GM13976 (cell line): ENCODE data around the gene TBC1D16.

Experiments
- DNase-seq: peaks from one replicate; pipeline ENCODE4 v3.0.0; 2012; ENCODE audit warnings: low spot score
- in situ Hi-C: fragments of 300-500 bp; cut with MboI; formaldehyde crosslinking; loops from one replicate; pipeline ENCODE4 v1.12.0; 2022; ENCODE audit warnings: low sequenced_read_pairs, mixed read lengths, inconsistent platforms; ENCODE audit not compliant: unreplicated experiment
- TF ChIP-seq, protein P1 (sequence below): IDR thresholded peaks from 2 replicates; pipeline ENCODE4 v1.5.1; 2012; ENCODE audit warnings: borderline replicate concordance, mild to moderate bottlenecking; ENCODE audit not compliant: insufficient read depth; ENCODE audit errors: extremely low read depth, missing control alignments, control extremely low read depth

Gene TBC1D16

GRCh38 chr17:80026359-80027042 is 9.2 kb downstream of the TBC1D16 start:
- no peak for DNase-seq
- in situ Hi-C loops = no loop called here
- TF ChIP-seq, protein P1, sequence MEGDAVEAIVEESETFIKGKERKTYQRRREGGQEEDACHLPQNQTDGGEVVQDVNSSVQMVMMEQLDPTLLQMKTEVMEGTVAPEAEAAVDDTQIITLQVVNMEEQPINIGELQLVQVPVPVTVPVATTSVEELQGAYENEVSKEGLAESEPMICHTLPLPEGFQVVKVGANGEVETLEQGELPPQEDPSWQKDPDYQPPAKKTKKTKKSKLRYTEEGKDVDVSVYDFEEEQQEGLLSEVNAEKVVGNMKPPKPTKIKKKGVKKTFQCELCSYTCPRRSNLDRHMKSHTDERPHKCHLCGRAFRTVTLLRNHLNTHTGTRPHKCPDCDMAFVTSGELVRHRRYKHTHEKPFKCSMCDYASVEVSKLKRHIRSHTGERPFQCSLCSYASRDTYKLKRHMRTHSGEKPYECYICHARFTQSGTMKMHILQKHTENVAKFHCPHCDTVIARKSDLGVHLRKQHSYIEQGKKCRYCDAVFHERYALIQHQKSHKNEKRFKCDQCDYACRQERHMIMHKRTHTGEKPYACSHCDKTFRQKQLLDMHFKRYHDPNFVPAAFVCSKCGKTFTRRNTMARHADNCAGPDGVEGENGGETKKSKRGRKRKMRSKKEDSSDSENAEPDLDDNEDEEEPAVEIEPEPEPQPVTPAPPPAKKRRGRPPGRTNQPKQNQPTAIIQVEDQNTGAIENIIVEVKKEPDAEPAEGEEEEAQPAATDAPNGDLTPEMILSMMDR = no peak

GRCh38 chr17:80025796-80026195 is 9.9 kb downstream of the TBC1D16 start:
- no peak for DNase-seq
- in situ Hi-C loops = no loop called here
- TF ChIP-seq, protein P1 = no peak

- TF ChIP-seq, protein P1 = no peak
- in situ Hi-C loops = no loop called here
- no peak for DNase-seq
These were observed 10.5 kb downstream of the TBC1D16 start for GRCh38 chr17:80025140-80025539.

- in situ Hi-C loops = no loop called here
- TF ChIP-seq, protein P1 = no peak
- DNase-seq = no peak
These were observed 11.3 kb downstream of the TBC1D16 start for GRCh38 chr17:80024206-80024972.

DNA sequence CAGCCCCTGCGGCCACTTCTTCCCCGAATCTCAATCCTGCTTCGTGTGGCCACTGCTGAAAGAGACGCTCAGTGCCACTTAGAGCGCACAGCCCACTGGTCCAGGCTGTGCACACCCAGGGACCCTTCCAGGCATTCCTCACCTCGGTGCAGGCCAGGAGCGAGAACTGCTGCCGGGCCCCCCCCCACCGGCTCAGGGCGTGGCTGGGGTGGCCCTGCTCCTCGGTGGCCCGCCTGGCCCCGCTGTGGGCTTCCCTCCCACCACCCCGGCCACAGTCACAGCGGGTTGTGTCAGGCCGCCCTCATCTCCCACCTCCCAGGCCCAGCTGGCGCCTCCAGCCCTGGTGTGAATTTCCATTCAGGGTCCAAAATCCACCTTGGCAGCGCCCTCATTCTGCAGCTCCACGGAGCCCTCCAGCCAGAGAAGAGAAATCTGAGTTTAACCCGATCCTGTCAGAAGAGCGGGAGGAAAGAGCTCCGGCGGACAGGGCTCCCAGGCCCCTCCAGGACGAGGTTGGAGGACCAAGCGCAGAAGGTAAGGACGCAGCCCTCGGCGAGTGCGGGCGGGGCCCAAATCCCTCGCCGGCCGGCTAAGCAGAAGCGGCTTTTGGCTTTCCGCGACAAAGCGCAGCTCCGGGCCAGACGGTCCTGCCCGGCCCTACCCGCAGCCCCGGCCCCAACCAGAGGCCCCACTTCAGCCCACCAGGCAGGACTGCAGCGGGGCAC is 12.0 kb downstream of the TBC1D16 start:
- no peak for DNase-seq
- in situ Hi-C loops = no loop called here
- TF ChIP-seq, protein P1 = no peak

GRCh38 chr17:80021600-80021999 is 14.1 kb downstream of the TBC1D16 start:
- no peak for DNase-seq
- TF ChIP-seq, protein P1 = no peak
- in situ Hi-C loops = no loop called here
